NOMO-1 (cell line): ENCODE measurements around the gene POLL.

Source experiments
- DNase-seq, 2 experiments: peaks; one replicate each; lab custom pipeline; 2025; ENCODE audit not compliant: unreplicated experiment in 2 of 2; lab: John Stamatoyannopoulos, UW

POLL gene

DNA sequence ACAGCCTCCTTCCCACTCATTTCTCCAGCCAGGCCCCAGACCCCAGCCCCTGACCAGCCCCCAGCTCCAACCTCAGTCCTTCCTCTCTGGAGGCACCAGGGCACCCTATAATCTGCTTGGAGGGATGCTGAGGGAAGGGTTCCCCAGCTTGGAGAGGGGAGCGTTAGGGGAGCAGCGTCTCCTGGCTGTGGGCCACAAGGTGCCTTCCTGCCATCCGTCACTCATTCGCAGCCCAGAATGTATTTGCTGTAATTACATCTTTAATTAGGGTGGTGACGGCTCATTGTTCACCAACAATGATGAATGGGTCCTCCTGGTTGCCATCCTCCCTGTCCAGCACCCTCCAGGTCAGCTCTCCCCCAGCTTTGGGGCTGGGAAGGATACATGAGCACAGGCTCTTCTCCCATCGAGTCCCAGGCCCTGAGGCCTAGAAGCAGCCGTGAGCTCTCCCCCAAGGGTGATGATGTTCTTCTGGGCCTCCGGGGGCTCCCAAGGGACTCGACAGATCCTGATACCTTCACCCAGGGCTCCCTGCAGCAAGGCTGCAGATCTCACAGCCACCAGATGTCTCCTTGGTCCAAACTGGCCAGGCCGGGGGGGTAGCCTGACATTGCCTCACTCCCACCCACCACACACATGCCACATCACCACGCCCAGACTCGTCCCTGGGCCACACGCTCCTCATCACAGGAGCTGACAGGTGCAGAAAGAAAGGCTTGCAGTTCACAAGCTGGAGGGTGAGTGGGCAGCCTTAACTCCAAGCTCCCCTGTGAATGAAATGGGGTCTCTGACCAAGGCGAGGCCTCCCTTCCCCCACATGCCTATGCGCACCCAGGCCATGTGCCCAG lies 26.8 kb downstream of the POLL start:
- DNase-seq: no peak

DNA sequence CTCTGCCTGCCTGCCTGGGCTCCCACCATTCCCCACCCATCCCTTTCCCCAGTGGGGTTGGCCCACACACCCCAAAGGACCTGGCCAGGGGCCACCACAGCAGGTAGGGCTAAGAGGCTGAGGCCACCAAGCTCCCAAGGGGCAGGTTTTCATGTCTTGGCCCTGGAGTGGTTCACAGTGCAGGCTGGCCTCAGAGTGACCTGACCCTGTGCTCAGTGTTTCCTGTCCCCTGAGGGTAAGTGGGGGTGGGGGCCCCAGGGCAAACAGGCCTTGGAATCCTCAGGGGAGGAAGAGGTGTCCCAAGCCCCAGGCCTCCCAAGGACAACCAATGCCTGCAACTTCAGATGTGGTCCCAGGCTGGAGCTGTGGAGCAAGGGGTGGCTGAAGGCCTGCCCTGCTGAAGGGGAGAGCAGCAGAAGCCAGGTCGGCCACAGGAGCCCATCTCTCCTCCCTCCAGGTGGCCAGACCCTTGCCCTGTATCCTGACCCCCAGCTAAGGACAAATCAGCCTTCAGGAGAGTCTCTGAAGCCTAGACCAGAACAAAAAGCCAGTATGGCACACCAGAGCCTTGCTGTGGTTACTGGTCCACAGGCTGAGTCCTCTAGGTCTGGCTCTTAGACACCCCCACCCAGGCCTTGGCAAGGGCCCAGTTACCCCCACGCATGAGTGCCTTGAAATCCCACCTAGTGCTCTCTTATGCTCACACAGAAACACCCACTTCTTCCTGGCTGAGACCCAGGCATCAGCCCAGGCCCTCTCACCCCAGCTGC lies 27.6 kb downstream of the POLL start:
- DNase-seq: no peak

DNA sequence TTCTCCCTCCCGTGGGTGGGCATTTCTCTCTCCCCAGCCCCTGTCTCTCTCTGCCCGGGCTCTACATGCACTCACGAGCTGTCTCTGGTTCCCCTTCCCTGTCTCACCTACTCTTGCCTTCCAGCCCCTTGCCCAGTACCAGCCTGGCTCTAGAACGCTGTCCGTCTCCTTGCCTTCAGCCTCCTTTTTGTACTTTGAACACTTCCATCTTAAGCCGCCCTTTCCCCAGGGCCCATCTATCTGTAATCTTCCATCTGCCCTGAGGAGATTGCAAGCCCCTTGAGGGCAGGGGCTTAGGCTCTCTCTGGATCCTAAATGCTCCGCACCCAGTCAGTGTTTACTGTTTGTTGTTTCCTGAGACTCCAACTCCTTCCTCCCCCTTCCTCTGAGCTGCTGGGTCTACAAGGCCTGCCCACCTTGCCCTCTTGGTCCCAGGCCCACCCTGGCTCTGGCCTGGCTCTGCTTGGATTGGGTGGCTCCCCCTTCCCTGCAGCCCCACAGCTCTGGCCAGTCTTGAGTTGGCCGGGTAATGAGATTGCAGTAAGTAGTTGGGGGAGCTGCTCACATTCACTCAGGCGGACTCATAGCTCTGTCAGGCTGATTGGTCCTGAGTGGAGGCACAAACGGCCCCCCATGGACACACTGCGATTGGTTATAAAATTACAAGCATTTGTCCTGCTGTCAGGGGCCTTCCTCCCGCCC lies 28.3 kb downstream of the POLL start:
- no peak for DNase-seq

DNA sequence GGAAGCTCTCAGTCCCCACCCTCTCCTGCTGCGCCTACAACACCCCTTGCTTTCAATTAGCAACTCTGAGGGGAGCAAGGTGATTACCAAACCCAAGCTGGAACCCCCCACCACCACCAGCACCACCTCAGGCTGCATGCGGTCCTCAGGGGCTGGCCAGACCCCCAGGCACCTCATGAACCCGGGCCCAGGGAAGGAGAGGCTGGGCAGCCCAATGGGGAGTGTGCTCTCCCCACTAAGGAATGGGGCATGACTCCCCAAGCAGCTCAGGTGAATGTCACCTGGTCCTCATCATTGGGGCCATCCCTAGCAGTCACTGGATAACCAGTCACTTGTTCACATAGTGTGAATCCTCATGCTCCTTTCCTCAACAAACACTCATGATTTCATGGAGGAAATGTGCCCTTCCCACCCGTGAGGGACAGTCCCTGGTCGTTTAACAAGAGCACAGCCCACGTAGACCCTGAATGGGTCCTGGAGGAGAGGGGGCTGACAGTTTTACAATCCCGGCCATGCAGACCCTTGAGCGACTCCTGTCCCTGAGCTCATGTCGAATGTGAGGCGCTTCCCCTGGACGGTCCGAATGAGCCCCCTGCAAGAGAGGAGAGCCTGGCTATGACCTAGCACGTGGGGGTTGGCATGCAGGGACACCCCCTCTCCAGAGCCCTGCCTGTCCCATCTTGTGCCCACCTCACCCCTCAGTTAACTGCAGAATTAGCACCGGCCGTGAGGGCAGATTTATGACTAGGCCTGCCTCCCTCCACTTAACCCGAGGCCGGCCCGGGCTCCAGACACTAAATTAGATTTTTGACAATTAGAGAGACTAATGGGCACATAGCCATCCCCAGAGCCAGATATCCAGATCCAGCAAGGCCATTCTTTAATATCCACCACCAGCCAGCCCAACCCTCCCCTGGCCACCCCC lies 29.1 kb downstream of the POLL start:
- DNase-seq: no peak

DNA sequence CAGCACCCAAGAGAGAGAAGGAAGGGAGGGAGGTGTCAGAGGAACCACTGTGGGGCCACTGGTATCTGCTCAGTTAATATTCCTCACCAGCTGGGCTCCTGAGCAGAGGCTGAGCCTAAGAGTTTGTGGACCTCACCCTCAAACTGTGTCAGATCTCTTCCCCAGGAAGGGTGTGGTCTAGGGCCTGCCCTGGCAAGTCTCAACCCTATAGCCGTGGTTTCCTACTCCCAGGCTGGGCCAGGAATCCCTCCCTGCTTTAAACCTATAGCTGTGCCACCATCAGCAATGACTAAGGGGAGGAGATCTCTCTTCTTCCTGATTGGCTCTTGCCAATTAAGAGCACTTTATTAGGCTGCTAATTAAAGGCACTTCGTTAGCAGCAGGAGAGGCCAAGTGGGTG lies 29.9 kb downstream of the POLL start:
- peak; percentile 60 to 65 for DNase-seq

DNA sequence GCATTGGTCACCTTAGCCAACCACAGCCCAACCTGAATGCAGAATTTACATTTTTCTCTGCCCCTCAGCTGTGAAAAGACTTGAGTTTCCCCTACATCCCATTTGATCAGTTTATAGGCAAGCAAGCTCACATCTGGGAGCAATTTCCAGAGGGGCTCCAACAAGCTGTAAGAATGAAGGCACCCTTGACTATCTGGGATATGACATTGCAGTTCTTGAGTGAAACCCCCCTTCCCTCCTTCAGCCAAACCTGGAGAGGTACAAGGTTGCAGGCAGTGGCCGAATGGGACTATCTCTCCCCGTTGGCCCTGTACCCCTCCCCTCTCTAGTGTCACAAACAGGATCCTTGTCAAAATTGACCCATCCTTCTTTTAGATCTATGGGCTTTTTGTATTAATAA lies 30.5 kb downstream of the POLL start:
- no peak for DNase-seq

DNA sequence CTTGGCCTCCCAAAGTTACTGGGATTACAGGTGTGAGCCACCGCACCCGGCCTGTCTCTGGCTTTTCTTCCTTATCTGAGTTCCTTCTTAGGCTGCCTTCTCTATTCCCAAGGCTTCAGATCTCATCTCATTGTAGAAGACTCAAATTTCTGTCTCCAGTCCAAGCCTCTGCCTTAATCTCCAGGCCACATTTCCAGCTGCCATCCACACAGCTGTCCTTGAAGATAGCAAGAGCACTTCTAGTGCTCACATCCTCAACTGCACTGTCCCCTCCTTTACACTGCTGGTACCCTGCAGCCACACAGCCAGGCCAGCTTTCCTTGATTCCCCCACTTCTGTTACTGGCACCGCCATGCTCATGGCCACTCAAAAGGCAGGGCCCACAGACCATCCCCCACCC lies 35.6 kb downstream of the POLL start:
- no peak for DNase-seq

DNA sequence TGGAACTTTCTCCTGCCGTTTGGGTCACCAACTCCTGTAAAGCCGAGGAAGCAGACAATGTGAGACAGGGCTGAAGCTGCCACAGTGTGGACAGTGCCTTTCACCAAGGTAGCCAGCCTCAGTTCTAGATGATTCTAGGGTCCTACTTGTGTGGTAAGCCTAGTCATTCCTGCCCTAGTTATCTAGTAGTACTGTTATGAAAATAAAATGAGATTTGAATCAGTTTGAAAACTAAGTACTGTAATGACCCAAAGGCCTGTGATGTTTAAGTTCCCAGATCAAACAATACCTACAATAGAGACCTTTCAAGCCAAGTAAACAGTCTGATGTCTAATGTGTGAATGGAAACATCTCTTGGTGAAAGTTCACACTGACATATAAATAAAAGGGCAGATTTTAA lies 37.1 kb downstream of the POLL start:
- DNase-seq: no peak

DNA sequence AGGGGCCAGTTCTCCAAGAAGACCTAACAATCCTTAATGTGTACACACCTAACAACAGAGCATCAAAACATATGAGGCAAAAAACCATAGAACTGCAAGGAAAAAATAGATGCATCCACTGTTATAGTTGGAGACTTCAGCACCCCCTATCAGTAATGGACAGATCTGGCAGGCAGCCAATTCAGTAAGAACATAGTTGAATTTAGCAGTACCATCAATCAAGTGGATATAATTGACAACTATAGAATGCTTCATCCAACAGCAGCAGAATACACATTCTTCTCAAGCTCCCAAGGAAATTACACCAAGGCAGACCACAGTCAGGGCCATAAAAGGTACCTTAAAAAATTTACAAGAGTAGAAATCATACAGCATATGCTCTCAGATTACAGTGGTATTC lies 42.2 kb downstream of the POLL start:
- no peak for DNase-seq

DNA sequence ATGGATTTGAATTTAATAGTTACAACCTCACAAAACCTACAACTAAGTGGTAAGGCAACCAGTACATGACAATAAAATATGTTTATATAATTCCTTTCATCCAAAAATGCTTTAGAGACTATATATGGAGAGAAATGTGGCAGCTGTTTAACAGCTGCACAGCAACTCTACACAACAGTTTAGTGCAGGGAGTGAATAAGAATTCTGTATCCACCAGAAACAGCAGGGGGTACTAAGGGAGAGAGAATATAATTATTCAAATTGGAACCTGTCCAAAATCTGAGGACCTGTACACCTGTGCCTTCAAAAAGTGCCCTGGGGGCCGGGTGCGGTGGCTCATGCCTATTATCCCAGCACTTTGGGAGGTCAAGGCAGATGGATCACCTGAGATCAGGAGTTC lies 49.6 kb downstream of the POLL start:
- no peak for DNase-seq

DNA sequence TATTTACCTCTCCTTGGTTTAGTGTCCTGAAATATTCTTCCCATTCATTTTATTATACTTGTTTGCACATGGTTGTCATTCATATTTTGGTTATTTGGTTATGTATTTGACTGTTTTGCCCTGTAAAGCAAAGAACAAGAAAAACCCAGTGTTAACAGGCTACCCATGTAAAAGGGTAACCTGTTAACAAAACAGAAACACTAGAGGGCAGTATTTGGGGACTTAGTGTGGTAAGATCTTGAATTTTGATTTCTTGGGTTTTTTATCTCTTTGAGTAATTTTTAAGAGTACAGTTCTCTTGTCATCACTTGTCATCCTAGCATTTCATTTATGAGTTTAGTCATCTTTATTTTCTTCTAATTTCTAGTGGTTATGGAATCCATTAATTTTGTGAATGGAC lies 51.3 kb downstream of the POLL start:
- peak in 1 of 2 experiments; percentile 27 for DNase-seq

DNA sequence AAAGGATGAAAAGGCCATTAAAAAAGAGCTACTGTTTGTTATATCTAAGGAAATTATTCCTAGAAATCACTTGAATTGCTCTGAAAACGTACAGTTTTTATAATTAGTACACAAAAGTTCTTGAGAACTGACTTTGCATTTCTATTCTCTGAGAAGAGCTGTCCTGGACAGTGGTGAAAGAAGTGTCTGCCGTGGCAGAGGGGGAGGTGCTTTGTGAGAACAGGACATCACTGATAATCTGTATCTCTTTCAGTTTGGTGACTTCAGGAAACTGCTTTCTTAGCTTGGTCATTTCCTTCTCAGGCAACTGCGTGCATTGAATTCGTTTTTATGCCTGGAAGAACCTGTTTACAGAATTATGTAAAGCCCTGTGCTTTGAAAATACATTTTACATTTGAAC lies 52.1 kb downstream of the POLL start:
- no peak for DNase-seq

DNA sequence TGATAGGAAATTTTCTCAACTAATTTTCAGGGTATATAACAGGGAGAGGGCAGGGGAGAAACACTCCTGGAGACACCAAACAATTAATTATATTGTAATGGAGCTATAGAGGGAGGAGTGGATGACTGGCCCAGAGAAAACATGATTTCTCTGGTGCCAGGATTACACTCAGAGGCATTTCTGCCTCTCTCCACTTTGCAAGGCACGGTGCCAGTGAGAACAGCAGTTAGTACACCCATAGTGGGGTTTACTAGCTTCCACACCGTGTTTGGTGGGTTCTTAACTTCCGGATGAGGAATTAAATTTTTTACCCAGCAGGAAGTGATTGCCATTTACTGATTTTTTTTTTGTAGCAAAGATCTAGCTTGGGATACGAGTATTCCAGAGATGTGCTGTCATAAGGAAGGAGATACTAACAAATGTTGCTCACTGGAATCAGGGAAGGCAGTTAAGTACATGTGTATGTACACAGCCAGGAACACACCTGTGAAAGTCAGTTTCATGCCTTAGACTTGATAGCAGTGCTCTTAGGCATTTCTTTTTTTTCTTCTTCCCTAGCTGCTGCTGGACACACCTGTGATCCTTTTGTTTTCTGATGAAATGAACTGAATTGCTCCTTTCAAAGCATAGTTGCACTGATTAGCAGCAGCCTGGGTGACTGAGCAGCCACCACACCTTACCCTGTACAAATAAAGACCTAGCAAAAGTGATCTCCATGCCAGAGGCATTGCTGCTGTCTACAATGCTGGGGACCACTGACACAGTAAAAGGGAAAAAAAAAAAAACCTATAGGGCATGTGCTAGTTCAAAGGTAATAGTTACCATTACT lies 58.1 kb downstream of the POLL start:
- no peak for DNase-seq

DNA sequence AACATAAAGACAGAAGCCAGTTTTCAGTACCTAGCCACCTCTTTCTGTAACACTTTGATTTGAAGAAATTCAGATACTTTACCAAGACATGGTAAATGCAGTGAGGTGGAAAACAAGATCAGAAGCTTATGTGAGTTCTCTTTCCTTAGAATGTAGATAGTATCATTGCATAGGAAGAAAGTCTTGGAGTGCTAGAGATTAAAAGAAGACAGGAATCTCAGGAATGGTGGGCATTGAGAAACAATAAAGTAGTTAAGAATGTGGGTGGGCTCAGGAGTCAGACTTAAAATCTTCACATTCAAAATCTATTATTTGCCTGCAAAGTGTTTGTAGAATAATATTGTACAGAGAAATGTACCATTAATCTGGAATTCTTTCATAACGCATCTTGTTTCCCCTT lies 58.9 kb downstream of the POLL start:
- DNase-seq: no peak
